ENCODE results near the gene SMAD7. TPM values are rescaled to one million over a fixed set of nuclear protein-coding genes. Genes with fewer than 3 reads are reported as not detected.

The SMAD7 gene
- total and polyA plus RNA-seq, 4 donors, result 11.8 to 58.8 (median 35.8) TPM

DNA sequence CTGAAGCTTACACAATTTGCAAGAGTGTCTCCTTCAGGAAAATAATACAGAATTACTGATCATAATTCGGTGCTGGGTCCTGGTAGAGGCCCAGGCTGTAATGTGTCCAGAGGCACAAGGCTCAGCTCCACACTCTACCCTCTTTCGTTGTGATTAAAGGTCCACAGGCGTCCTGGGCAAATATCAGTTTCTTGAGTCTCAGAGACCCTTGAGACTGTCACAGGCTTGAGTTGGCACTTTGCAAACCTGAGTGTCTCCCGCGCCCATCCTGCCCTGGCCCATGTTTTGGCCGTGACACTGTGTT is 46.9 kb upstream of the SMAD7 start:
- no peaks in the 10 kb centered on the region for H3K36me3 ChIP-seq (ENCODE audit: control insufficient read depth in 4 of 4, insufficient read depth in 4 of 4, low read length in 4 of 4)
- H3K4me1 ChIP-seq (ENCODE audit: control insufficient read depth in 5 of 5, insufficient read depth in 5 of 5, low read length in 5 of 5), result peaks cover 3 to 42% (median 11%) of the 10 kb centered on the region in 5 donors
- 74 to 80% methylated on average over 6 of the region's 6 CpGs for WGBS, 2 donors
- ATAC-seq (ENCODE audit: insufficient read depth, low FRiP score), result no peak
- no peaks in the 10 kb centered on the region for H3K9me3 ChIP-seq (ENCODE audit: control insufficient read depth in 4 of 4, insufficient read depth in 3 of 4, low read length in 3 of 4)
- TF ChIP-seq, protein P1, sequence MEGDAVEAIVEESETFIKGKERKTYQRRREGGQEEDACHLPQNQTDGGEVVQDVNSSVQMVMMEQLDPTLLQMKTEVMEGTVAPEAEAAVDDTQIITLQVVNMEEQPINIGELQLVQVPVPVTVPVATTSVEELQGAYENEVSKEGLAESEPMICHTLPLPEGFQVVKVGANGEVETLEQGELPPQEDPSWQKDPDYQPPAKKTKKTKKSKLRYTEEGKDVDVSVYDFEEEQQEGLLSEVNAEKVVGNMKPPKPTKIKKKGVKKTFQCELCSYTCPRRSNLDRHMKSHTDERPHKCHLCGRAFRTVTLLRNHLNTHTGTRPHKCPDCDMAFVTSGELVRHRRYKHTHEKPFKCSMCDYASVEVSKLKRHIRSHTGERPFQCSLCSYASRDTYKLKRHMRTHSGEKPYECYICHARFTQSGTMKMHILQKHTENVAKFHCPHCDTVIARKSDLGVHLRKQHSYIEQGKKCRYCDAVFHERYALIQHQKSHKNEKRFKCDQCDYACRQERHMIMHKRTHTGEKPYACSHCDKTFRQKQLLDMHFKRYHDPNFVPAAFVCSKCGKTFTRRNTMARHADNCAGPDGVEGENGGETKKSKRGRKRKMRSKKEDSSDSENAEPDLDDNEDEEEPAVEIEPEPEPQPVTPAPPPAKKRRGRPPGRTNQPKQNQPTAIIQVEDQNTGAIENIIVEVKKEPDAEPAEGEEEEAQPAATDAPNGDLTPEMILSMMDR (IDR thresholded peaks at IDR 0.05; ENCODE audit: control extremely low read depth, extremely low read depth), result no peak
- no peak overlapping the region for H3K4me3 ChIP-seq
- H3K27me3 ChIP-seq (ENCODE audit: control insufficient read depth in 3 of 3, insufficient read depth in 3 of 3, low read length in 2 of 3), result no peaks in the 10 kb centered on the region
- peak in 2 of 3 donors; percentile 71 to 78 for DNase-seq
- peak overlapping the region in 1 of 2 donors; percentile 65 for H3K27ac ChIP-seq (ENCODE audit: low read depth in 1 of 2, low read length in 1 of 2)
- H3K9ac ChIP-seq (ENCODE audit: insufficient read depth in 1 of 2, low read length in 2 of 2), result peak overlapping the region in 1 of 2 donors; percentile 61

DNA sequence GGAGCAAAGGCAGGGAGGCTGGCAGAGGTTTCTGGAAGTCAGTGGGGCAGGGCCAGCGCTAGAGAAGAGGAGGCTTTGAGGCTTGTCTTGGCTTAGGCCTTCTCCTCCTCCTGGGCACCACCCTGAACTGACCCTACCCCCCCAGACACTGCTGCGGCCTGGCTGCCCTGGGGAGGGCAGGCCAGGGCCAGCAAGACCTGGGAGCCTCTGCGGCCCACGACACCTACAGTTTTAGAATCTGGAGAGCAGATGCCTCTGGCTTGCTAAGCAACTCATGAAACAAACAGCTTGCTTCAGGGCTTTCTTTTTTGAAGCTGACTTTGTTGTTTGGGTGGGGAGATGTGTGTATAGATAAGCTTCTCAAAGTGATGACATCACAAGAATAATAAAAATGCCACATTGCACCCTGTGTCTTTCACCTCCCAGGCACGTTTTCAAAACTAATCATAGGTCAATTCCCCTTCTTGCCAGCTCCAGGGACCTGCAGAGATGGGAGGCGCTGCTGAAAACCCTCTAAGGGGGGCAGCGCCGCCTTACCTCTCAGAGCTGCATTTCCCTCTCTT is 46.2 kb upstream of the SMAD7 start:
- peak in 2 of 3 donors; percentile 35 to 64 for DNase-seq
- TF ChIP-seq, protein P1 (IDR thresholded peaks at IDR 0.05; ENCODE audit: control extremely low read depth, extremely low read depth), result no peak
- WGBS, 2 donors, result 68 to 81% methylated on average over 8 of the region's 8 CpGs
- Histone ChIP-seq H3K9ac (ENCODE audit: insufficient read depth in 1 of 2, low read length in 2 of 2) (no peak overlapping the region), H3K4me1 (ENCODE audit: control insufficient read depth in 5 of 5, insufficient read depth in 5 of 5, low read length in 5 of 5) (peaks cover 3 to 42% (median 11%) of the 10 kb centered on the region in 5 donors), H3K36me3 (ENCODE audit: control insufficient read depth in 4 of 4, insufficient read depth in 4 of 4, low read length in 4 of 4) (no peaks in the 10 kb centered on the region), H3K4me3 (no peak overlapping the region), H3K27me3 (ENCODE audit: control insufficient read depth in 3 of 3, insufficient read depth in 3 of 3, low read length in 2 of 3) (no peaks in the 10 kb centered on the region), H3K27ac (ENCODE audit: low read depth in 1 of 2, low read length in 1 of 2) (no peak overlapping the region), H3K9me3 (ENCODE audit: control insufficient read depth in 4 of 4, insufficient read depth in 3 of 4, low read length in 3 of 4) (no peaks in the 10 kb centered on the region)
- ATAC-seq (ENCODE audit: insufficient read depth, low FRiP score), result no peak

DNA sequence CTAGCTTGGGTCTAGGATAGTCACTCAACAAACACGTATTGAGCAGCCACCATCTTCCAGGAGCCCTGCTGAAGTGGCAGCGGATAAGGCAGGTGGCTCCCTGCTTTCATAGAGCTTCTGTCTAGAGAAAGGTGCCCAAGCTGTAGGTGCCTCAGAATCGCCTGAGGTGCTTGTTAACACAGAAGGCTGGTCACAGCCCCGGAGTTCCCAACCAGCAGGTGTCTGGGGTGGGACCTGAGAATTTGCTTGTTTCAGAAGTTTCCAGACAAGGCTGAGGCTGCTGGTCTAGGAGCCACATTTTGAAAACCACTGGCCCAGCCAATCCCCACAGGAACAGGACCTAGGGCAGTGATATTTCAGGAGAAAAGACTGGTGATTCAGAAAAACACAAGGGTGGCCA is 45.3 kb upstream of the SMAD7 start:
- WGBS, 2 donors, result 97 to 98% methylated on average over 4 of the region's 4 CpGs
- Histone ChIP-seq H3K9me3 (ENCODE audit: control insufficient read depth in 4 of 4, insufficient read depth in 3 of 4, low read length in 3 of 4) (no peaks in the 10 kb centered on the region), H3K27ac (ENCODE audit: low read depth in 1 of 2, low read length in 1 of 2) (no peak overlapping the region)

More for the DNA sequence above, 45.3 kb upstream of the SMAD7 start:
- TF ChIP-seq, protein P1 (IDR thresholded peaks at IDR 0.05; ENCODE audit: control extremely low read depth, extremely low read depth), result no peak
- Histone ChIP-seq H3K9ac (ENCODE audit: insufficient read depth in 1 of 2, low read length in 2 of 2) (no peak overlapping the region), H3K4me1 (ENCODE audit: control insufficient read depth in 5 of 5, insufficient read depth in 5 of 5, low read length in 5 of 5) (peaks cover 3 to 47% (median 11%) of the 10 kb centered on the region in 5 donors), H3K27me3 (ENCODE audit: control insufficient read depth in 3 of 3, insufficient read depth in 3 of 3, low read length in 2 of 3) (no peaks in the 10 kb centered on the region), H3K36me3 (ENCODE audit: control insufficient read depth in 4 of 4, insufficient read depth in 4 of 4, low read length in 4 of 4) (no peaks in the 10 kb centered on the region), H3K4me3 (no peak overlapping the region)
- ATAC-seq (ENCODE audit: insufficient read depth, low FRiP score) (no peak), DNase-seq (no peak)

All from lung (tissue), 12 donors.